Activated B cell treated with CpG ODN at 0.5 μM for 24 hours (primary cell): ENCODE data around the gene CHD2. TPM values are rescaled to one million over a fixed set of nuclear protein-coding genes. Genes with fewer than 3 reads are reported as not detected.
A peak's percentile ranks its signal among the peaks of the same experiment; 100 is the strongest.

ENCODE experiments used
- ATAC-seq: fragments of 200-7000 bp; cut with Tn5 transposase; one replicate; pipeline ENCODE4 v1.10.0; 2021; ENCODE audit warnings: low read depth, mild to moderate bottlenecking, moderate library complexity
- CTCF ChIA-PET: fragments of 350-600 bp; sonication (Branson Sonifier 250); formaldehyde crosslinking; loops from one replicate; lab custom pipeline; 2021; ENCODE audit warnings: antibody characterized with exemption; lab: Charles Lee
- POLR2A ChIA-PET: fragments of 350-600 bp; sonication (Branson Sonifier 250); formaldehyde crosslinking; loops from one replicate; lab custom pipeline; 2021; ENCODE audit warnings: antibody characterized with exemption; lab: Charles Lee
- DNase-seq: peaks from one replicate; pipeline ENCODE4 v3.0.0; 2022
- H3K27ac Mint-ChIP-seq: one replicate; pipeline ENCODE4 v1.8.0; 2020; ENCODE audit warnings: mixed read lengths
- H3K27me3 Mint-ChIP-seq: one replicate; pipeline ENCODE4 v1.8.0; 2021; ENCODE audit warnings: mixed read lengths
- H3K36me3 Mint-ChIP-seq: one replicate; pipeline ENCODE4 v1.8.0; 2021; ENCODE audit warnings: low read depth, mixed read lengths
- H3K4me1 Mint-ChIP-seq: one replicate; pipeline ENCODE4 v1.8.0; 2021; ENCODE audit warnings: mixed read lengths
- H3K4me3 Mint-ChIP-seq: one replicate; pipeline ENCODE4 v1.8.0; 2020; ENCODE audit warnings: mild to moderate bottlenecking, mixed read lengths
- H3K9me3 Mint-ChIP-seq: one replicate; pipeline ENCODE4 v1.8.0; 2020; ENCODE audit warnings: mixed read lengths
- CTCF ChIP-seq: fragments of 200-600 bp; IDR thresholded peaks from one replicate; pipeline ENCODE4 v1.8.0; 2022; ENCODE audit warnings: antibody characterized with exemption, mild to moderate bottlenecking
- intact Hi-C: fragments of 100-400 bp; cut with micrococcal nuclease; formaldehyde crosslinking; loops from one replicate; pipeline ENCODE4 v1.15.1; 2024
- total RNA-seq: library from RNA; stranded (reverse); gene quantifications from 2 replicates; pipeline ENCODE4 v1.2.3, GENCODE V29; 2022

Gene CHD2
- total RNA-seq, 1 donor from 2014 or later: 298 TPM

GRCh38 chr15:93019090-93019489 lies 119.0 kb downstream of the CHD2 start:
- H3K4me1 Mint-ChIP-seq: peaks cover 20% of the 10 kb centered on the region
- TF ChIP-seq CTCF: no peak
- H3K9me3 Mint-ChIP-seq: no peaks in the 10 kb centered on the region
- DNase-seq: no peak
- peaks cover 97% of the 10 kb centered on the region for H3K36me3 Mint-ChIP-seq
- POLR2A ChIA-PET: no interaction called here
- CTCF ChIA-PET: interaction anchor here (1.0 kb wide), 1 partner anchor 17 kb away, joined by 3 read pairs; no protein-coding TSS in a partner anchor
- no peaks in the 10 kb centered on the region for H3K27me3 Mint-ChIP-seq
- intact Hi-C loops: no loop called here
- no peak for ATAC-seq
- no peak overlapping the region for H3K4me3 Mint-ChIP-seq
- peak overlapping the region; percentile 20 for H3K27ac Mint-ChIP-seq

GRCh38 chr15:93019971-93020370 lies 119.8 kb downstream of the CHD2 start:
- ATAC-seq (no peak), DNase-seq (no peak)
- POLR2A ChIA-PET: no interaction called here
- no peaks in the 10 kb centered on the region for H3K27me3 Mint-ChIP-seq
- H3K4me3 Mint-ChIP-seq: no peak overlapping the region
- intact Hi-C loops: loop anchor here (2.0 kb wide), 1 partner anchor 17 kb away; no protein-coding TSS in a partner anchor
- CTCF ChIA-PET: interaction anchor here (2.6 kb wide), 1 partner anchor 9 kb away, joined by 16 read pairs; no protein-coding TSS in a partner anchor
- no peak for TF ChIP-seq CTCF
- no peak overlapping the region for H3K27ac Mint-ChIP-seq
- H3K9me3 Mint-ChIP-seq: no peaks in the 10 kb centered on the region
- peaks cover 97% of the 10 kb centered on the region for H3K36me3 Mint-ChIP-seq
- peaks cover 27% of the 10 kb centered on the region for H3K4me1 Mint-ChIP-seq

- H3K4me1 Mint-ChIP-seq: peaks cover 35% of the 10 kb centered on the region
- H3K27me3 Mint-ChIP-seq: no peaks in the 10 kb centered on the region
- H3K9me3 Mint-ChIP-seq: no peaks in the 10 kb centered on the region
- DNase-seq (no peak), ATAC-seq (no peak)
- CTCF ChIA-PET: interaction anchor here (2.6 kb wide), 1 partner anchor 8 kb away, joined by 16 read pairs; no protein-coding TSS in a partner anchor
- intact Hi-C loops: loop anchor here (2.0 kb wide), 1 partner anchor 16 kb away; no protein-coding TSS in a partner anchor
- TF ChIP-seq CTCF: no peak
- H3K4me3 Mint-ChIP-seq: no peak overlapping the region
- H3K36me3 Mint-ChIP-seq: peaks cover 97% of the 10 kb centered on the region
- no peak overlapping the region for H3K27ac Mint-ChIP-seq
- POLR2A ChIA-PET: interaction anchor here (0.6 to 0.7 kb wide), 2 partner anchors 15 to 67 kb away, joined by 3 to 4 read pairs; no protein-coding TSS in a partner anchor
These were observed 121.0 kb downstream of the CHD2 start for GRCh38 chr15:93020976-93021772.

- Mint-ChIP-seq H3K27ac (no peak overlapping the region), H3K4me1 (peaks cover 35% of the 10 kb centered on the region), H3K36me3 (peaks cover 81% of the 10 kb centered on the region), H3K4me3 (no peak overlapping the region), H3K9me3 (no peaks in the 10 kb centered on the region), H3K27me3 (no peaks in the 10 kb centered on the region)
- no peak for DNase-seq
- no peak for TF ChIP-seq CTCF
- ATAC-seq: no peak
- POLR2A ChIA-PET: no interaction called here
- intact Hi-C loops: no loop called here
- CTCF ChIA-PET: no interaction called here
These were observed 124.2 kb downstream of the CHD2 start for GRCh38 chr15:93024293-93024692.
